ENCODE data around the gene GABRB3. TPM values are rescaled to one million over a fixed set of nuclear protein-coding genes. Genes with fewer than 3 reads are reported as not detected.

Gene GABRB3
- total RNA-seq, 2 donors from 2014 or later: 1.6 to 1.9 TPM

DNA sequence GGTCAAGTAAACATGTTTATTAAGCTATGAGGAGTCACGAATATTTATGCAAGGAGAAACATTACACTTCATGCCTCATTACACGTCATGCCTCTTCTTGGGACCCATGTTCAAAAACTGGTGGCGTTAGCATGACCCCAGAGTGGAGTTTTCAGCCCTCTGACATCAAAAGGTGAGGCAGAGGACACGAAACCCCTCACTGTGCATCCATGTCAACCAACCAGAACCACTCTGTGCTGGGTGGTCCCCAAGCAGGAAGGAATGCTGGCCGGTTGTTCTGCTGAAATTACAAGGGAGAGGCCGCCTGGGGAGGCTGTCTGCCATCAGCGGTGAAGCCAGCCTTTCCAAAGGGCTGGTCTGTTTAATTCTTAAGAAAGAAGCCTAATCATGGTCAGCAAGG, 83.4 kb downstream of the GABRB3 start:
- no peak for DNase-seq (ENCODE audit: low spot score)
- intact Hi-C loops (cut with DNase I): no loop called here

- intact Hi-C loops (cut with DNase I): no loop called here
- DNase-seq (ENCODE audit: low spot score): no peak
Observed at GRCh38 chr15:26686547-26687187, 86.2 kb downstream of the GABRB3 start.

DNA sequence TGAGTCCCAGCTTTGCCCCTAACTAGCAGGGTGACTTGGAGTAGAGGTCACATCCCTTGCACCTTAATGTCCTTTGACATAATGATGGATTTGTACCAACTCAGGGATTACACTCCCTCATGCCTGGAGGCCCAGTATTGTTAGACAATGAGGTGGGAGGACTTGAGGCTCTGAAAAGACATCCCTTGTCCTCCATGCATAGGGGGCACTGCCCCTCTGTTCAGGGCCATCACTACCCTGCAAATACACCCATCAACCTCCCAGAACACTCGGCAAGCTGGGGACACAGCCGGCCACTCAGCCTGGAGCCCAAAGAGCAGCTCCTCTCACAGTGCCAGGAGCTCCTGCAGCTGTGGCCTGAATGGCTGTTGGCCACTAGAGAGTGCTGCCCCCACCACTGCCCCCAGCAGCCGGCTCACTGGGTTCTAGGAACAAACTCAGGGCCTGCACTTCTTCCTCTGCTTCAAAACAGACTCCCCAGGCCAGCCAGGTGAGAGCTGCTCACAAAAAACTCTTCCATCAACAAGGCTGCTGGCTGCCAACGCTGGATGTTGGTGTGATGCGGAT, 90.2 kb downstream of the GABRB3 start:
- intact Hi-C loops (cut with DNase I): loop anchor here in 1 of 2 donors (5.0 kb wide), 1 partner anchor 150 kb away; no protein-coding TSS in a partner anchor
- DNase-seq (ENCODE audit: low spot score): no peak

GRCh38 chr15:26679927-26680326, 92.9 kb downstream of the GABRB3 start:
- intact Hi-C loops (cut with DNase I): loop anchor here in 1 of 2 donors (5.0 kb wide), 1 partner anchor 152 kb away; no protein-coding TSS in a partner anchor
- no peak for DNase-seq (ENCODE audit: low spot score)

- DNase-seq (ENCODE audit: low spot score): no peak
- intact Hi-C loops (cut with DNase I): no loop called here
Observed at GRCh38 chr15:26676115-26676514, 96.8 kb downstream of the GABRB3 start.

GRCh38 chr15:26674467-26674866, 98.4 kb downstream of the GABRB3 start:
- intact Hi-C loops (cut with DNase I): no loop called here

DNA sequence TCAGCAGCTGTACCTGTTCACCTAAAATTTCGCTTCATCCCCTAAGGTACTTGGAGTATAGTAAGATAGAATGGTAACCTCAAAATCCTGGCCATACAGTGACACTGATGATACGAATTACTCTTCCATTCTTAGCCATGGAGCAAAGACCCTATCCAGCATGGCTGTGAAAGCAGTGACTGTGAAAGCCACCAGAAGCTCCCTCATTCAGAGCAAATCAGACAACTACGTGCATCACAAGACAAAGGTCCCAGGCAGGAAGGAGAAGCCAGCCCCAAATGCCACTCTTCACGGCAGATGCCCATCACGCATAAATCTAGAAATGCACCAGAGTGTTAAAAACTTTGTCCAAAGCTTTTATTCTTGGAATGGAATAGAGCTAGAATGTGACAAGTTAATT, 99.4 kb downstream of the GABRB3 start:
- DNase-seq (ENCODE audit: low spot score): no peak
- intact Hi-C loops (cut with DNase I): no loop called here

More at GRCh38 chr15:26674467-26674866, 98.4 kb downstream of the GABRB3 start:
- no peak for DNase-seq (ENCODE audit: low spot score)

DNA sequence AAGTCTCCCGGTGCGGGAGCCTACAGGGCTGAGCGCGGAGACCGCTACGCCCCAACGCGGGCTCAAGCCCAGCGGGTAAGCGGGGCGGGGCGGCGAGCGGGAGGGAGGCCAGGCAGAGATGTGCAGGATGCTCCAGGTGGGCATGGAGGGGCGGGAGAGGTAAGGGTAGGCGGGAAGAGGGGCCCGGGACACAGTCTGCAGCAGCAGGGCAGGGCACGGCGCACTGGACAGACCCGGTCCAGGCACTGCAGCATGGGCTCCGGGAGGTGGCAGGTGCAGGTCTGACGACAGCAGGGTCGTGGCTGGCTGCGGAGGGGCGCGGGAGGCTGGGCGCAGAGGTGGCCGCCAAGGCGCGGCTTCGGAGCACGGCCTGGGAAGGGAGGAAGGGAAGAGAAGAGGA, 102.8 kb downstream of the GABRB3 start:
- intact Hi-C loops (cut with DNase I): no loop called here

DNA sequence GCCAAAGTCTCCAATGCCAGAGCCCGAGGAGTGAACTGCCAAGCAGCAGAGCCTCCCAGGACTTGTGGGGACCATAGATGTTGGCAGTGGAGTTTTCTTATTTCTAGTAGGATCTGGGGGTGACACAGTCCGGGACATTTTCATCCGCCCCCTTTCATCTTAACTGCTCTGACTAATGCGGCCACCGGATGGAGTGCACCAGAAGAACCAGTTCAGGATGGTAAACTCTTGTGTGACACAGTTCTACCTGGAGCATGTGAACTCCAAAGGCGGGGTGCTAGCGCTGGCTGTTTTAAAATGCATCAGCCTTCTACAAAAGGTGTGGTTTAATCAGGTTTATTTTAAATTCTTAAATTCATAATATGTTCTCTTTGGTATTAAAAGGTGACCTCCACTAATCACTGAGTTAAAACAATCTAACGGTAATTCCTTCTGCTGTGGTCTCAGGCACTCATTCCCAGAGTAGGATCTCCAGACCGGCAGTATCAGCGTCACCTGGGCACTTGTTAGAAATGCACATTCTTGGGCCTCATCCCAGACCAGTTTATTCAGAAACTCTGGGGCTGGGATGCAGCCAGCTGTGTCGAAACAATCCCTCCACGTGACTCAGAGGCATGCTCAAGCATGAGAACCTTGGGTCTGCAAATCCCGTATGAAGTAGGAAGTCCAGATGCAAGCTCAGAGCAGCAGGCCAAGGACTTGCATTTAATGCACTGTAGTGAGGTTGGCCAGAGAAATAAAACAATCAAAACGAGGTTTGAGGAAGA, 105.5 kb downstream of the GABRB3 start:
- DNase-seq (ENCODE audit: low spot score): no peak
- intact Hi-C loops (cut with DNase I): no loop called here

More for the DNA sequence above, 102.8 kb downstream of the GABRB3 start:
- DNase-seq (ENCODE audit: low spot score): no peak

DNA sequence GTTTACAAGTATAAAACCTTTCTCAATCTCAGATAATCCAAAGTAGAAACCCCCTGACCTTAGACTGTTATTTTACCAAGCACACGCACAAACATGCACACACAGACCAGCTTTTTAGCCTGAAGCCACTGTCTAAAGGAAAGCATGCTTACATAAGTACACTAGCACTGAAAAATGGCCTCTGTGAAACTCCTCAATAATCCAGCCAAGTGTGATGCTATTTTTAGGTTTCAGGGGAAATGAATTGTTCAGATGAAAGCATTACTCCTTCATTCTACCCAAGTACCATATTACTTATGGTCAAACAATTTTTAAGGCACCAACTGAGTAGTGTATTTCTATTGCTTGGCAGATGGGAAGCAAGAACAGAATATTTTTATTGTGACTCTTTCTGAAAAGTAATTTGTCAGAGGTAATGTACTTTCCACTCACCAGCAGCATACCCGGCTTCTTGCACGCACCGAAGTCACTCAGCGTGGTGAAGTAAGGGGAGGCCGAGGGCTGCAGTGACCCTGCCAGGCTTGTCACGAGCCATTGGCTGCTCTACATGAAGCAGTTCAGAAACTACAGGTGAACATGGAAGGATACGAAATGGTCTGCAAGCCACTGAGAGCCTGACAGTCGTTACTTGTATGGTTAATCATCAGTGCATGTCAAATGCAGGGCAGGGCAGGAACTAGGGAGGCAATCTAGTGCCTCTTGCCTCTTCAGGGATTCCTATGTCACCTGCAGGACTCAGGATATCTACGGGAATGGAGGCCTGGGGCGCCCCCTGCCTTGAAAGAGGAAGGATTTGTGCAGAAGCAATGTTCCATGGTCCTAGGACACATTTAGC, 106.7 kb downstream of the GABRB3 start:
- DNase-seq (ENCODE audit: low spot score): no peak
- intact Hi-C loops (cut with DNase I): no loop called here

GRCh38 chr15:26662283-26662682, 110.6 kb downstream of the GABRB3 start:
- intact Hi-C loops (cut with DNase I): no loop called here
- DNase-seq (ENCODE audit: low spot score): no peak

GRCh38 chr15:26661748-26662147, 111.1 kb downstream of the GABRB3 start:
- intact Hi-C loops (cut with DNase I): no loop called here
- DNase-seq (ENCODE audit: low spot score): no peak

- intact Hi-C loops (cut with DNase I): no loop called here
- DNase-seq (ENCODE audit: low spot score): no peak
Observed at GRCh38 chr15:26661107-26661506, 111.8 kb downstream of the GABRB3 start.

DNA sequence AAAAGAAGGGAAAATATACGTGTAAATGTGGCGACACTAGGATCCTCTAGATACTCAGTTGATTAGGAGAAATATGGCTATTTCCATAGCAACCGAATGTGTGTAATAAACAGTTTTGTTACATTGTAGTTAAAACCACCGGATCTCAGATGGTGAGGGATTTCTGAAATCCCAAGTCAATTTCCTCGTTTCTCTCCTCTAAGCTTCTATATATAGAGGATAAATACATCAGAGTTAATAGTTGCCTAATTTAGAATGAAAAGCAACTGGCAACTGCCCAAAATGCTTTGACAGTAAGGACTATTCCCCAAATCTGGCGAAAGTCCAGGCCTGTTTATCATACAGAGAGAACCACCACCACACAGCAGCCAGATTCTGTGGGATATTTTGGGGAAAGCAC, 112.6 kb downstream of the GABRB3 start:
- intact Hi-C loops (cut with DNase I): no loop called here
- DNase-seq (ENCODE audit: low spot score): no peak

GRCh38 chr15:26658290-26658689, 114.6 kb downstream of the GABRB3 start:
- intact Hi-C loops (cut with DNase I): no loop called here
- DNase-seq (ENCODE audit: low spot score): no peak

- intact Hi-C loops (cut with DNase I): no loop called here
- no peak for DNase-seq (ENCODE audit: low spot score)
Observed at GRCh38 chr15:26656080-26656479, 116.8 kb downstream of the GABRB3 start.

DNA sequence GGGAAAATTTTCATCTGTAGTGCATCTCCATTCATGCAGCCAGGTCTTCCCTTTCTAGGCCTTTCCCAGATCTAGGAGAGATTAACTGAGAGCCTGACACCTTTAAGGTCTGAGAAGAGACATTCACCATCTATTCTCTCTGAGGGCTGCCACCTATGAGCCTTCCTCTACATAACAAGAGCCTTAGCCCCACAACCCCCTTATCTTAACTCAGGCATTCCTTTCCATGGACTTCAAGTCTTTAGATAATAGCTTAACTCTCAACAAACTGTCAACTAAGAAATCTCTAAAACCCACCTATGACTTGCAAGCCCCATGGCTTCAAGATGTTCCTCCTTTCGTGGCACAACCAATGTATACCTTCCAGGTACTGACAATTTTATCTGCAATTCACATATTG, 121.0 kb downstream of the GABRB3 start:
- intact Hi-C loops (cut with DNase I): no loop called here
- DNase-seq (ENCODE audit: low spot score): no peak

- intact Hi-C loops (cut with DNase I): loop anchor here in 1 of 2 donors (5.0 kb wide), 1 partner anchor 1891 kb away; no protein-coding TSS in a partner anchor
- DNase-seq (ENCODE audit: low spot score): no peak
Observed at GRCh38 chr15:26648676-26649075, 124.2 kb downstream of the GABRB3 start.

GRCh38 chr15:26644948-26645347, 127.9 kb downstream of the GABRB3 start:
- intact Hi-C loops (cut with DNase I): loop anchor here in 1 of 2 donors (5.0 kb wide), 1 partner anchor 1888 kb away; no protein-coding TSS in a partner anchor
- DNase-seq (ENCODE audit: low spot score): no peak

All from posterior vena cava (tissue), 2 donors.